Measurements from ENCODE around the gene ARF6.
"Not testable (repeated sequence)": the region's sequence is repeated elsewhere in the genome, so short reads cannot be mapped to it uniquely, and the experiment has no call there.

ARF6 gene

GRCh38 chr14:49905989-49906388 lies 13.1 kb downstream of the ARF6 start:
- DNase-seq: no peak

GRCh38 chr14:49907186-49907585 lies 14.3 kb downstream of the ARF6 start:
- DNase-seq: no peak

DNA sequence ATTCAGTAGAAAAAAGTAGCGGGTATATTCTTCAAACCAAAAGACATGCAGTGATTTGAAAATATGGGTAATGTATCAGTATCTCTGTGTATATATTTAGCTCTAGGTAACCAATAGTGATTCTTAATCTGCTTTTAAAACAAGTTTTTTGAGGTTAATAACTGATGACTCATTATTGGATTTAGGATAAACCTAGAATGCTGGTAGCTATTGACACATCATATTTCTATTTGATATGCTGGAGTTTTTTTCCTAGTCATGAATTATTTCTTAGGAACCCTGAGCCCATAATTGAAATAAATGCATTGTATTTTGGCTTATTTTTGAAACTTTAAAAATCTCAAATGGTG lies 15.5 kb downstream of the ARF6 start:
- DNase-seq: no peak

DNA sequence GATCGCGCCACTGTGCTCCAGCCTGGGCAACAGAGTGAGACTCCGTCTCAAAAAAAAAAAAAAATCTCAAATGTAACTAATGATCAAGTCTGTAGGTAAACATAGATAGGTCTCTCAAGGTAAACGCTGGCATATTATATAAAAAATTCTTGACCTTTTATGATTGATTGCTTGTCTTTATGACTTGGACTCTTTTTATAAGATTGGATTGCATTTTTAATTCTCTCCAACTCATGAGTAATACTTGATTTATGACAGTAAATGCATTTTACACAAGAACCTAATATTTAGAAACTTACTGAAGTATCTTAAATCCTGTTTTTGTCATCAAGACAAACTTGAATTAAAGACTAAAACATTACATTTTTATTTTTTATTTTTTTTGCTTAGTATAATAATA lies 16.1 kb downstream of the ARF6 start:
- DNase-seq: no peak

DNA sequence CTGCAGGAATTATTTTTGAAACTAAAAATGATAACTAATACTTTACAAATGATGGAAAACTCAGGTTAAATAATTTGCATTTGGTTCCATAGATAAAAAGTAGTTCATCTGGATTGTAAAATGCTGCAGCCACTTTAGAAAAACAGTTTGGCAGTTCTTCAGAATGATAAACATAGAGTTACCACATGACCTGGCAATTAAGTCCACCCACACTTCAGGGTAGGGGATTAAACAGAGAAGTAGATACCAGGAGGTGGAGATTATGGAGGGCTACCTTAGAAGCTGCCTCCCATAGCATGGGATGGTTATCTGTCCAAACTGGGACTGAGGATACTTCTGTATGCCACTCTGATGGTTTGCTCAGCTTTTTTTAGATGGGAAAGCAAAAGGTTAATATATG lies 22.2 kb downstream of the ARF6 start:
- DNase-seq: no peak

DNA sequence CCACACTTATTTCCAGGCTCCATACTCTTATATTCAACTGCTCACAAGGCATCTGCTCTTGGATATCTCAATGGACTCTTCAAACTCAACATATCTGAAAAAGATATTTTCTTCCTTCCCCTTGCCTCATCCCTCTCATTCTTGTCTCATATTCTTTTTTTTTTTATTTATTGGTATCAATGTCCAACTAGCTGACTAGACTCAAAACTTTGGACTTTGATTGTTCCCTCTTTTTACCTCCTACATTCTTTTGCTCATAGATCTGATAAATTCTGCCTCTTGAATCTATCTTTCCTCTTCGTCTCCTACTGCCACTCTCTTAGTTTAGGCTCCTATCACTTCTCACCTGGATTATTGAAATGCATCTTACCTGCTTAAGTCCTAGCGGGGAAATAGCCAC lies 25.8 kb downstream of the ARF6 start:
- DNase-seq: no peak

DNA sequence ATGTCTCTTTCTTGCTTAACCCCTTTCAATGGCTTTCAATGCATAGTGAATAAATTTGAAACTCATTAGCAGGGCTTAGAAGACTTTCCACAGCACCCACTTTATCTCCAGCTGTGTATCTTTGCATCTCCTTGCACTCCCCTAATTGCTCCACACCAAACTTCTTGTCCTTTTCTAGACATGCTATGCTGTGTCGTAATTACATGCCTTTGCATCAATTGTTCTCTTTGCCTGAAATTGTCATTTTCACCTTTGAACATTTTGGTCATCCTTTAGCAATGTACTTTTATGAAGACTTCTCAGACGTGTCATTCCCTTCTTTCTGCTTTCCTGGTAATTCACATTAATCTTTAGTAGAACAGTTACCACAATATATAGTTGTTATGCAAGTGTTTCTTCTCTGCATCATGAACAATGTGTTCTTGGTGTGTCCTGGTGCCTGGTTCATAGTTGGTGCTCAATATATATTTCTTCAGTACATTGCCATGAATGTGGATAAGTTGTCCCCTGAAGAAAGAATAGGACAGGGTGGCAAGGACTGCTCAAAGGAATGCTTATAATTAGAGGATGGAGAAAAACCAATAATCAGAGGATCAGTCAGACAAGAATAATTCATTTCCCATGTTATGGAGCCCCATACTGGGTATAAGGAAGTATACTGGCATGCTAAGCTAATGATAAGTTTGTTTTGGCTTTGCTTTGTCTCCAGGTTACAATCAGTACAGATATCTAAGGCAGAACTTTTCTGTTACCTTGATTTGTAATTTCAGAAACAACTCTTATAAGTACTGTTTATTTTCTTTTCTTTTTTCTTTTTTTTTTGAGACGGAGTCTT lies 27.2 kb downstream of the ARF6 start:
- DNase-seq: no peak

GRCh38 chr14:49920935-49921334 lies 28.1 kb downstream of the ARF6 start:
- no peak for DNase-seq

GRCh38 chr14:49921401-49921800 lies 28.5 kb downstream of the ARF6 start:
- DNase-seq: no peak

DNA sequence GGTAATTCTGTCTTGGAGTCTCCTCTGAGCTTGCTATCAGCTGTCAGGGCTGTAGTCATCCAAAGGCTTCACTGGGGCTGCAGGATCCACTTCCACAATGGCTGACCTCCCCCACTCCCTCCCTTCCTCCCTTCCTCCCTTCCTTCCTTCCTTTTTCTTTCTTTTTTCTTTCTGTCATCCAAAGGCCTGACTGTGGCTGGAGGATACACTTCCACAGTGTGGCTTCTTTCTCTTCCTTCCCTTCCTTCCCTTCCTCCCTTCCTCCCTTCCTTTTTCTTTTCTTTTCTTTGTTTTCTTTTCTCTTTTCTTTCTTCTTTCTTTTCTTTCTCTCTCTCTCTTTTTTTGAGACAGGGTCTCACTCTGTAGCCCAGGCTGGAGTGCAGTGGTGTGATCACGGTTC lies 30.6 kb downstream of the ARF6 start:
- DNase-seq: no peak

DNA sequence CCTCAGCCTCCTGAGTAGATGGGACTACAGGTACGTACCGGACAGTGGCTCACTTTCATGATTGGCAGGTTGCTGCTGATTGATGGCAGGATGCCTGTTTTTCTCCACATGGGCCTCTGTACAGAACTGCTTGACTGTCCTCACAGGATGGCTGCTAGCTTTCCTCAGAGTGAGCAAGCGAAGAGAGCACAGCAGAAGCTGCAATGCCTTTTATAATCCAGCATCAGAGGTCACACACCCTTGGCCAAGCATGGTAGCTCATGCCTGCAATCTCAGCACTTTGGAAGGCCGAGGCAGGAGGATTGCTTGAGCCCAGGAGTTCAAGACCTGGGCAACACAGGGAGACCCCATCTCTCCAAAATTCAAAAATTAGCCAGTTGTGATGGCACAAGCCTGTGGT lies 31.0 kb downstream of the ARF6 start:
- DNase-seq: no peak

DNA sequence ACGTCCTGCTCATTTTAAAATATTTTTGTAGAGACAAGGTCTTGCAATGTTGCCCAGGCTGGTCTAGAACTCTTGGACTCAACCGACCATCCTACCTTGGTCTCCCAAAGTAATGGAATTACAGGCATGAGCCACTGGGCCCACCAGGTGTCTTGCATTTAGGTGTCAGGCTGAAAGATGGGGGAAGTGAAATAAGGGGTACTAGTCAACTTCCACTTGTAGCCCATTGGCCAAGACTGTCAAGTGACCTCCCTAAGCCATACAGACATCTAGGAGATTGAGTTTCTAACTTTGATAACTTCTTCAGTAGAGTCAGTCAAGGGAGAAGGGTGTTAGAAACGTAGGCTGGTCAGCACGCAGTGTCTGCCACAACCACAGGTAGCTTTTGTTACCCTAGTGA lies 32.0 kb downstream of the ARF6 start:
- DNase-seq: no peak

DNA sequence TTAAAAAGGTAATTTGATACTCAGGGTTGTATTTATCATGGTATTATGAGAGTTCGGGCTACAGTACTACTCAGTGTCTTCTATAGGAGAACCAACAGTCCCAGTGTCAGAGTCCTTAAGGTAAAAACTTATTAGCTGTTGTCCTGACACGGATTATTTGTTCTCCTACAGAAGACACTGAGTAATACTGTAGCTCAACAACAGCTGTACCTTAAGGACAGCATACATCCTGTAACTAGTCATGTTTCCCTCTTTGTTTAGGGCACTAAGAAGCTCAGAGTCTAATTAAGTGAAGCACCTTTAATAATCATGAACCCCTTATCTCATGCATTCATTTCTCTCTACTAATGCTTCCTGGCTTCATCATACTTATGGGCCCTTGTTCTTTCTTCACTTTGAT lies 33.9 kb downstream of the ARF6 start:
- no peak for DNase-seq

DNA sequence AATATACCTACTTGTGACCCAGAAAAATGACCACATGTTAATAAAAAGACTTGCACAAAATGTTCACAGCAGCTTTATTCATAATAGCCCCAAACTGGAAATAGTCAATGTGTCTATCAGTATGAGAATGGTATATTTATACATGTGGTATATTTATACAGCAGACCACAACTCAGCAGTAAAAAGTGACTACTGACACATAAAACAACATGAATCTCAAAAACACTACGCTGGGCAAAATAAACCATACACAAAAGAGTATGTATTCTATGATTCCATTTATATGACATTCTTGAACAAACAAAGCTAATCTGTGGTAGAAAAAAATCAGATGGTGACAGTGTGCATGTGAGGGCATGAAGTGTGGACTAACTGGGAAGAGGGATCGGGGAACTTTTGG lies 35.1 kb downstream of the ARF6 start:
- DNase-seq: no peak

- DNase-seq: no peak
Observed at GRCh38 chr14:49930720-49931119, 37.8 kb downstream of the ARF6 start.

- no peak for DNase-seq
Observed at GRCh38 chr14:49931523-49931922, 38.6 kb downstream of the ARF6 start.

GRCh38 chr14:49933128-49933527 lies 40.2 kb downstream of the ARF6 start:
- DNase-seq: no peak

DNA sequence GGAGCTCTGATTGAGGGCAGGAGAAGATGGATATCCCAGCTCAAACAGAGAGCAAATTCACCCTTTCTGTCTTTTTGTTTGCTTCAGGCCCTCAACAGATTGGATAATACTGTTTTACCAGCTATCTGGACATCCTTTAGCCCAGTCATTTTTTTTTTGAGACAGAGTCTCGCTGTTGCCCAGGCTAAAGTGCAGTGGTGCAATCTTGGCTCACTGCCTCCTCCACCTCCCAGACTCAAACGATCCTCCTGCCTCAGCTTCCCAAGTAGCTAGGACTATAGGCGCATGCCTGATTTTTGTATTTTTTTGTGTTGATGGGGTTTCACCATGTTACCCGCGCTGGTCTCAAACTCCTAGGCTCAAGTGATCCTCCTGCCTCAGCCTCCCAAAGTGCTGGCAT lies 40.8 kb downstream of the ARF6 start:
- DNase-seq: no peak

- DNase-seq: no peak
Observed at GRCh38 chr14:49934646-49935045, 41.8 kb downstream of the ARF6 start.

- DNase-seq: no peak
Observed at GRCh38 chr14:49935526-49935925, 42.6 kb downstream of the ARF6 start.

DNA sequence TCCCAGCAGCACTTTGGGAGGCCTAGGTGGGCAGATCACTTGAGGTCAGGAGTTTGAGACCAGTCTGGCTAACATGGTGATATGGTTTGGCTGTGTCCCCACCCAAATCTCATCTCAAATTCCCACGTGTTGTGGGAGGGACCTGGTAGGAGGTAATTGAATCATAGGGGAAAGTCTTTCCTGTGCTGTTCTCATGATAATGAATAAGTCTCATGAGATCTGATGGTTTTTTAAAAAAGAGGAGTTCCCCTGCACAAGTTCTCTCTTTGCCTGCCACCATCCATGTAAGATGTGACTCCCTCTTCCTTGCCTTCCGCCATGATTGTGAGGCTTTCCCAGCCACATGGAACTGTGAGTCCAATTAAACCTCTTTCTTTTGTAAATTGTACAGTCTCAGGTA lies 43.4 kb downstream of the ARF6 start:
- not testable (repeated sequence) for DNase-seq

DNA sequence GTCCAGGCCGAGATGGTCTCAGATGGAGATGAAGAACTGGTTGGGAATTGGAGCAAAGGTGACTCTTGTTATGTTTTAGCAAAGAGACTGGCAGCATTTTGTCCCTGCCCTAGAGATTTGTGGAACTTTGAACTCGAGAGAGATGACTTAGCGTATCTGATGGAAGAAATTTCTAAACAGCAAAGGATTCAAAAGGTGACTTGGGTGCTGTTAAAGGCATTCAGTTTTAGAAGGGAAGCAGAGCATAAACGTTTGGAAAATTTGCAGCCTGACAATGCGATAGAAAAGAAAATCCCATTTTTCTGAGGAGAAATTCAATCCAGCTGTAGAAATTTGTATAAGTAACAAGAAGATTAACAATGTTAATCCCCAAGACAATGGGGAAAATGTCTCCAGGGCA lies 44.0 kb downstream of the ARF6 start:
- not testable (repeated sequence) for DNase-seq

DNA sequence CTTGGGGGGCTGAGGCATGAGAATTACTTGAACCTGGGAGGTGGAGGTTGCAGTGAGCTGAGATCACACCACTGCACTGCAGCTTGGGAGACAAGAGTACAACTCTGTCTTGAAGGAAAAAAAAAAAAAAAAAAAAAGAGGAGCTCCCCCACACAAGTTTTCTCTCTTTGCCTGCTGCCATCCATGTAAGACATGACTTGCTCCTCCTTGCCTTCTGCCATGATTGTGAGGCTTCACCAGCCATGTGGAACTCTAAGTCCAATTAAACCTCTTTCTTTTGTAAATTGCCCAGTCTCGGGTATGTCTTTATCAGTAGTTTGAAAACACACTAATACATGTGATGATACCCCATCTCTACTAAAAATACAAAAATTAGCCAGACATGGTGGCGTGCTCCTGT lies 46.3 kb downstream of the ARF6 start:
- not testable (repeated sequence) for DNase-seq

DNA sequence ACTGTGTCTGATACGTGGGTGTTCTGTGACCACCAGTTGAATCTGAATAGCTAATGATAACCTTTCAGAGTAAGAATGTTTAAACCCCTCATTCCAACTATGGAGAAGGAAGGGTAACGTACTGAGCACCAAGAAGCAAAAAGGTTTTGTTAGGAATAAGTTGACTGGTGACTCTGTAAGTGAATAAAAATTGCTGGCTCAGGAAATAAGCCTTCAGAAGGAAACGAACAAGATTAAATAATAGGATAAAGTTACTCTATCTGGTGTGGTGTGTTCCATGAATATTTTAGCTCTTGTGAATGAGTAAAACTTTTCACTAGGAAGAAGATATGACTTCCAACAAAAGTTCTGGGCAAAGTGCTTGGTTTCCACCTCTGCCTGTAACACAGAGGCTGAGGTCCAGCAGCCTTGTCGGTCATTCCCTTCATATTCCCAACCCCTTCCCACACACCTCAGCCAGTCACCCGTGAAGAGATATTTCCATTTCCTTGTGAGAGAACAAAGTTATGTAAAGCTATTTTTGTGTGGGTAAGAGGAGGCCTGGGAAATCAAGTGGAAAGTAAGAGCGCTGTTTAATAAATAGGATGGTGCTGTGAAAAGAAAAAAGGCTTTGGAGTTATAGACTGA lies 47.1 kb downstream of the ARF6 start:
- peak; percentile 31 for DNase-seq

All from right kidney (tissue), 1 donor.